Measurements from ENCODE around the gene ELOVL5.

DNA sequence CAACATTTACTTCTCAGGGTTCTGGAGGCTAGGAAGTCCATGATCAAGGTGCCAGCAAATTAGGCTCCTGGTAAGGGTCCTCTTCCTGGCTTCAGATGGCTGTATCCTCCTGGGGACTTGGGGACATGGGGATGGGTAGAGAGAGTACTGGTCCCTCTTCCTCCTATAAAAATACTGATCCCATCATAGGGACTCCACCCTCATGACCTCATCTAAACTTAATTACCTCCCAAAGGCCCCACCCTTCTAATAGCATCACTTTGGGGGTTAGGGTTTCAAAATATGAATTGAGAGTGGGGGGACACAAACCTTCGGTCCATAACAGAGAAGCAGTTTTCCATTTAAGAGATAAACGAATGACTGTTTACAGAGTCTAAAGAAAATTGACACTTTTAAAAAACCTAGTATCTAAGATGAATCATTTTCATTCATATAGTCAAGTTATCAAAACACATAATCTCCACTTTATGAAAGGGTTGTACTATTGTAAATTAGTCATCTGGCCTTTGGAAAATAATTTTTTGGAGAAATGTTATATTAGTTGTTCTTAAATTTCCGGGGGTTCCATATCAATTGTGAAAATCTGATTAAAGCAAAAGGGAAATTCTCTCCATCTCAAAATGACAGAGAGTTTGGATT, 33.5 kb downstream of the ELOVL5 start:
- TF ChIP-seq SUZ12 (IDR thresholded peaks at IDR 0.05; ENCODE audit: extremely low read depth, insufficient read depth, insufficient read length) (no peak), YY1 (IDR thresholded peaks at IDR 0.05; ENCODE audit: insufficient read depth, insufficient read length) (no peak), ZNF274 (IDR thresholded peaks at IDR 0.05; ENCODE audit: low read depth, low read length) (no peak)
